HCT116 (cell line): Measurements from ENCODE around the gene GTPBP1.

Source experiments
- EZH2 ChIP-seq: fragments of 200-600 bp; sonication (generic); IDR thresholded peaks from 2 replicates; pipeline ENCODE4 v1.6.1; 2017; ENCODE audit warnings: antibody characterized with exemption, mixed run types
- SP1 ChIP-seq: IDR thresholded peaks from 2 replicates; pipeline ENCODE4 v1.6.1; 2012; ENCODE audit warnings: low read depth
- TCF7L2 ChIP-seq: IDR thresholded peaks from 2 replicates; pipeline ENCODE4 v1.7.0; 2011; ENCODE audit warnings: borderline replicate concordance, inconsistent platforms; ENCODE audit not compliant: insufficient read depth, insufficient read length; ENCODE audit errors: extremely low read depth
- ZNF274 ChIP-seq: fragments of 200-500 bp; sonication (Bioruptor generic); IDR thresholded peaks from 2 replicates; pipeline ENCODE4 v1.6.1; 2014; ENCODE audit warnings: mild to moderate bottlenecking, low read depth, low read length, inconsistent platforms
- TF ChIP-seq, protein P1 (sequence below), 3 experiments: fragments of 200-600 bp in 1 of 3; sonication (generic) in 1 of 3; IDR thresholded peaks in 2 of 3; conservative IDR thresholded peaks in 1 of 3; 2 replicates each; pipeline ENCODE4 v1.5.1; 2012 to 2017; ENCODE audit warnings: low read depth in 2 of 3, low read length in 2 of 3, antibody characterized with exemption in 1 of 3, borderline replicate concordance in 1 of 3, control low read depth in 1 of 3, mild to moderate bottlenecking in 1 of 3, mixed read lengths in 1 of 3, mixed run types in 1 of 3, moderate library complexity in 1 of 3; ENCODE audit not compliant: insufficient read depth in 1 of 3
- TF ChIP-seq, protein P2 (sequence below): IDR thresholded peaks from 2 replicates; pipeline ENCODE4 v1.6.1; 2012; ENCODE audit warnings: low read depth

DNA sequence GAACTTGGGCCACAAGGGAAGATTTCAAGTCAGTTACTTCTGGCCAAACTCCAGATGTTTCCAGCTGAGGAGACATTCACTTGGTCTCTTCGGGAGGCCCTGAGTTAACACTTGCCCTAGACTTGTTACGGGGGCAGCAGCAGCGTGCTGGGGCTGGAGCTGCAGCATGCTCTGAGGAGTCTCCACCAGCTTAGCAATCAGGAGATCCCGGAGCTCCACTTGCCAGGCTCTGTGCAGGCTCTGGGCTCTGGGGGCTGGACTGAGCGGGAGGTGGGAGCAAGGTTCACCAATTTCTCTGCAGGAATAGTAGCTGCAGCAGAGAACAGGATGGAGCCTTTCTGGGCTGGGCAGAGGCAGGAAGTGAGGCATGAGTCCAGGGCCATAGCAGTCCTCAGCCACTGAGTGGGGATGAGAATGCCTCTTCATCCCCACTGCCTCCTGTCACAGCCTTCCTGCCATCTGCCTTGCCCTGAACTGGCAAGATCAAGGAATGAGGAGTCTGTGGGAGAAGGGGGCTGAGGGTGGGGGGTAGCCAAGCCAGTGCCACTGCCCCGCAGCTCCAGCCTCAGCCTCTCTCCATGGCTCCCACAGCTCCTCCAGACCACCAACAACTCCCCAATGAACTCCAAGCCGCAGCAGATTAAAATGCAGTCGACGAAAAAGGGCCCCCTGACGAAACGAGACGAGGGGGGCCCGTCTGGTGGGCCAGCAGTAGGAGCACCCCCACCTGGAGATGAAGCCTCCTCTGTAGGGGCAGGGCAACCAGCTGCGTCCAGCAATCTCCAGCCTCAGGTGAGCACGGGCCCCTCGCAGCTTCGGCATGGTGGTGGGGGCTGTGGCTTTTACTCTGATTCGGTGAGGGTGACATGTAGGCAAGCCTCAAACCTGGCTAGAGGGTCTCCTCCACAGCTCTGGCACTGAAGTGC is 23.4 kb downstream of the GTPBP1 start:
- TF ChIP-seq, protein P1, sequence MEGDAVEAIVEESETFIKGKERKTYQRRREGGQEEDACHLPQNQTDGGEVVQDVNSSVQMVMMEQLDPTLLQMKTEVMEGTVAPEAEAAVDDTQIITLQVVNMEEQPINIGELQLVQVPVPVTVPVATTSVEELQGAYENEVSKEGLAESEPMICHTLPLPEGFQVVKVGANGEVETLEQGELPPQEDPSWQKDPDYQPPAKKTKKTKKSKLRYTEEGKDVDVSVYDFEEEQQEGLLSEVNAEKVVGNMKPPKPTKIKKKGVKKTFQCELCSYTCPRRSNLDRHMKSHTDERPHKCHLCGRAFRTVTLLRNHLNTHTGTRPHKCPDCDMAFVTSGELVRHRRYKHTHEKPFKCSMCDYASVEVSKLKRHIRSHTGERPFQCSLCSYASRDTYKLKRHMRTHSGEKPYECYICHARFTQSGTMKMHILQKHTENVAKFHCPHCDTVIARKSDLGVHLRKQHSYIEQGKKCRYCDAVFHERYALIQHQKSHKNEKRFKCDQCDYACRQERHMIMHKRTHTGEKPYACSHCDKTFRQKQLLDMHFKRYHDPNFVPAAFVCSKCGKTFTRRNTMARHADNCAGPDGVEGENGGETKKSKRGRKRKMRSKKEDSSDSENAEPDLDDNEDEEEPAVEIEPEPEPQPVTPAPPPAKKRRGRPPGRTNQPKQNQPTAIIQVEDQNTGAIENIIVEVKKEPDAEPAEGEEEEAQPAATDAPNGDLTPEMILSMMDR (IDR thresholded peaks at IDR 0.05 in 2 of 3, conservative IDR thresholded peaks at IDR 0.05 in 1 of 3; ENCODE audit: borderline replicate concordance in 1 of 3, insufficient read depth in 1 of 3, low read depth in 2 of 3, low read length in 2 of 3) = no peak
- TF ChIP-seq EZH2 (no peak), TCF7L2 (no peak), SP1 (no peak), ZNF274 (no peak)
- TF ChIP-seq, protein P2, sequence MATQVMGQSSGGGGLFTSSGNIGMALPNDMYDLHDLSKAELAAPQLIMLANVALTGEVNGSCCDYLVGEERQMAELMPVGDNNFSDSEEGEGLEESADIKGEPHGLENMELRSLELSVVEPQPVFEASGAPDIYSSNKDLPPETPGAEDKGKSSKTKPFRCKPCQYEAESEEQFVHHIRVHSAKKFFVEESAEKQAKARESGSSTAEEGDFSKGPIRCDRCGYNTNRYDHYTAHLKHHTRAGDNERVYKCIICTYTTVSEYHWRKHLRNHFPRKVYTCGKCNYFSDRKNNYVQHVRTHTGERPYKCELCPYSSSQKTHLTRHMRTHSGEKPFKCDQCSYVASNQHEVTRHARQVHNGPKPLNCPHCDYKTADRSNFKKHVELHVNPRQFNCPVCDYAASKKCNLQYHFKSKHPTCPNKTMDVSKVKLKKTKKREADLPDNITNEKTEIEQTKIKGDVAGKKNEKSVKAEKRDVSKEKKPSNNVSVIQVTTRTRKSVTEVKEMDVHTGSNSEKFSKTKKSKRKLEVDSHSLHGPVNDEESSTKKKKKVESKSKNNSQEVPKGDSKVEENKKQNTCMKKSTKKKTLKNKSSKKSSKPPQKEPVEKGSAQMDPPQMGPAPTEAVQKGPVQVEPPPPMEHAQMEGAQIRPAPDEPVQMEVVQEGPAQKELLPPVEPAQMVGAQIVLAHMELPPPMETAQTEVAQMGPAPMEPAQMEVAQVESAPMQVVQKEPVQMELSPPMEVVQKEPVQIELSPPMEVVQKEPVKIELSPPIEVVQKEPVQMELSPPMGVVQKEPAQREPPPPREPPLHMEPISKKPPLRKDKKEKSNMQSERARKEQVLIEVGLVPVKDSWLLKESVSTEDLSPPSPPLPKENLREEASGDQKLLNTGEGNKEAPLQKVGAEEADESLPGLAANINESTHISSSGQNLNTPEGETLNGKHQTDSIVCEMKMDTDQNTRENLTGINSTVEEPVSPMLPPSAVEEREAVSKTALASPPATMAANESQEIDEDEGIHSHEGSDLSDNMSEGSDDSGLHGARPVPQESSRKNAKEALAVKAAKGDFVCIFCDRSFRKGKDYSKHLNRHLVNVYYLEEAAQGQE = no peak
